NT2/D1 (cell line): ENCODE data around the gene FAM162A.

Source experiments
- YY1 ChIP-seq: IDR thresholded peaks from 2 replicates; pipeline ENCODE4 v1.6.1; 2011; ENCODE audit not compliant: insufficient read length, insufficient read depth
- ZNF274 ChIP-seq: IDR thresholded peaks from 2 replicates; pipeline ENCODE4 v1.6.1; 2011; ENCODE audit warnings: mild to moderate bottlenecking, low read depth, low read length

GRCh38 chr3:122389892-122390291, 5.9 kb downstream of the FAM162A start:
- TF ChIP-seq YY1 (no peak), ZNF274 (no peak)
